GM18505 (cell line): ENCODE data around the gene CIZ1.

Experiments
- ATAC-seq: cut with Tn5 transposase; IDR thresholded peaks from one replicate; pipeline ENCODE4 v1.9.1; 2021; ENCODE audit not compliant: unreplicated experiment
- POLR2A ChIP-seq: IDR thresholded peaks from 4 replicates; pipeline ENCODE4 v1.6.1; 2011; ENCODE audit warnings: borderline replicate concordance; ENCODE audit not compliant: insufficient read depth, insufficient read length; ENCODE audit errors: extremely low read depth

CIZ1 gene

DNA sequence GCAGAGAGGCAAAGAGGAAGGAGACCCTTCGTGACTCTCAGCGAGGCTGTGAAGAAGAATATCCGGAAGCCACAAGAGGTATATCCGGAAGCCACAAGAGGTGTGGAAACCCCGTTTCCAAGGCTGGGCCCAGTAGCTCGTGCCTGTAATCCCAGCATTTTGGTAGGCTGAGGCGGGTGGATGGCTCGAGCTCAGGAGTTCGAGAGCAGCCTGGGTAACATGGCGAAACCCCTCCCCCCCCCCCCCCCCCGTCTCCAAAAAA is 31.9 kb downstream of the CIZ1 start:
- ATAC-seq: no peak
- TF ChIP-seq POLR2A: no peak

DNA sequence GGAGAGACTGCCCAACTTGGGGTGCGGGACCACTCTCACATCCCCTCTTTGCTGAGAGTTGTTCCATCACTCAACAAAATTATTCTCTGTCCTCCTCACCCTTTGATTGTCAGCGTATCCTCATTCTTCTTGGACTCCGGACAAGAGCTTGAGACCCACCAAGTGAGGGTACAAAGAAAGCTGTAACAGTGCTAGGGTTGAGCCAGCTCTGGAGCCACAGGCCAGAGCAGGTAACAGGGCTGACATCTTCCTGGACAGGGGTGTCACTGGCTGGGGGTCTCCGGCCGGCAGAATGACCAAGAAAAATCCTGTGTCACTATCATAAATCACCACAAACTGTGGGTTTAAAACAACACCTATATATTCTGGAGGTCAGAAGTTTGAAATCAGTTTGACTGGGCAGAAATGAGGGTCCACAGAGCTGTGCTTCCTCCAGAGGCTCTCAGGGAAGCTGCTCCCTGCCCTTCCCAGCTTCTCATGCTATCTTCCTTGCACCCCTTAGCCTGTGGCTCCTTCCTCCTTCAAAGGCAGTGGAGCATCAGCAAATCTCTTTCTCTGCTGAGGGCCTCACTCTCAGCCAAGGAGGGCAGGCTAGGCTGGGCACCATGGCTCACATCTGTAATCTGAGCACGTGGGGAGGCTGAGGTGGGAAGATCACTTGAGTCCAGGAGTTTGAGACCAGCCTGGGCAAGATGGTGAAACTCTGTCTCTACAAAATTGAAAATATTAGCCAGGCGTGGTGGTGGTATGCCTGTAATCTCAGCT is 35.5 kb downstream of the CIZ1 start:
- no peak for ATAC-seq
- no peak for TF ChIP-seq POLR2A

DNA sequence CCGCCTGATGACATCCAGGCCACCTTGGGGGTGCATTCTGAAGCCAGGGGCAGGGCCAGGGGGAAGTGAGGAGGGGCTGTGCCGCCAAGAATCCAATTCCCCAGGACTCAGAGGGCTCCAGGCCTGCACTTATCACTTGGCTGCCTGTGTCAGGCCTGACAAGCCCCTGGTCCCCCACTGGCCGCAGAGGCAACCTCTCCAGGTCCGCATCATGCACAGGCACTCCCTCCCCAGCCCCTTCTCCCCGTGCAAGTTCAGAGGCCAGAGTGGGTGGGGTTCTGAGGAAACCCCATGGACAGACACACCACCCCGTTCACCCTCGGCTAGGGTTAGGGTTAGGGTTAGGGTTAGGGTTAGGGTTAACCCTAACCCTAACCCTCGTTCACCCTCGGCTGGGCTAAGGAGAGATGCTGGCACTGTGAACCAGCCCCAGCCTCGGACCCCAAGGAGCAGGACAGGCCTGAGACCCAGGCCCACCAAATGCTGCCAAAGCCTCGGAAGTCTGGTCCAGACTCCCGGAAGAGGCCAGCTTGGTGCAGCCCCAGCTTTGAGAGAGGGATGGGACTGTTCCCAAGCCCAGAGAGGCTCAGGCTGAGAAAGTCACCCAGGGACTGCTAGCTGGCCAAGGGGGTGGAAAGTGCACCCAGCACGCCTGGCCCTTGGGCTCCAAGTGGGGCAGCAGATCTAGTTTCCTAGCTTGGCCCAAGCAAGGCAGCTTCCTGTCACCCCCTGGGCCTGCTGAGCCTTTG is 37.3 kb downstream of the CIZ1 start:
- ATAC-seq: no peak

DNA sequence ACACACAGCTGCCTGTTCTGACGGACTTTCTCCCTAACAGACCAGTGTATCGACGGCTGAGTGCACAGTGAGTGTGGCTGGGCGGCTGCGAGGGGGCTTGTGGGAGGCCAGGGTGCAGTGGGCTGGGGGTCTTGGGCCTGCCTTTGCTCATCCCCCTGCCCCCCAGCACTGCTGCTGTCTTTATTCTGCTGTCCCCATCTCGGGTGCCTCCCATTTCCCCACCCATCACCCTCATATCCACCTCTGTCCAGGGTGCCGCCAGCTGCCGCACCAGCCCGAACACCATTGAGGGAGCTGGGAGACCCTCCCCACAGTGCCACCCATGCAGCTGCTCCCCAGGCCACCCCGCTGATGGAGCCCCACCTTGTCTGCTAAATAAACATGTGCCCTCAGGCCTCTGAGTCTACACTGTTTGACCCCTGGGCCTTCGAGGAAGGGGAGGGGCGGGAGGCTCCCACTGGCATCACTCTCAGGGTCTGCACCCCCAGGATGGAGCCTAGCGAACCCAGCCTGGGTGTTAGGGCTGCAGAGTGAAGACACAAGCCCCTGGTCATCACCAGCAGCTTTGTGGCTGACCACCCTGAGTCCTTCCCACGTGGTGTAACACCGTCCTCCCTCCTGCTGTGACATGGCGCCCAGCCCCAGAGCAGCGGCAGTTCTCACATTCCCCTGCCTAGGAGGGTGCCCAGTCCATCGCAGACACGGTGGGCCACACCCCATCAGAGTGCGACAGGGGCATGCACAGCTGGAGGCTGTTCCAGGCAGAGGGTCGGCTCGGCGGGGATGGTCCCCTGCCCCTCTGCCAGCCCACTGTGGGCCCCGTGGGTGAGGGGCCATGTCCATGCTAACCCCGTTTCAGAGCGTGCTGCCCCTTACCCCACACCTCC is 38.1 kb downstream of the CIZ1 start:
- no peak for ATAC-seq
- no peak for TF ChIP-seq POLR2A

More for the DNA sequence above, 37.3 kb downstream of the CIZ1 start:
- no peak for TF ChIP-seq POLR2A

DNA sequence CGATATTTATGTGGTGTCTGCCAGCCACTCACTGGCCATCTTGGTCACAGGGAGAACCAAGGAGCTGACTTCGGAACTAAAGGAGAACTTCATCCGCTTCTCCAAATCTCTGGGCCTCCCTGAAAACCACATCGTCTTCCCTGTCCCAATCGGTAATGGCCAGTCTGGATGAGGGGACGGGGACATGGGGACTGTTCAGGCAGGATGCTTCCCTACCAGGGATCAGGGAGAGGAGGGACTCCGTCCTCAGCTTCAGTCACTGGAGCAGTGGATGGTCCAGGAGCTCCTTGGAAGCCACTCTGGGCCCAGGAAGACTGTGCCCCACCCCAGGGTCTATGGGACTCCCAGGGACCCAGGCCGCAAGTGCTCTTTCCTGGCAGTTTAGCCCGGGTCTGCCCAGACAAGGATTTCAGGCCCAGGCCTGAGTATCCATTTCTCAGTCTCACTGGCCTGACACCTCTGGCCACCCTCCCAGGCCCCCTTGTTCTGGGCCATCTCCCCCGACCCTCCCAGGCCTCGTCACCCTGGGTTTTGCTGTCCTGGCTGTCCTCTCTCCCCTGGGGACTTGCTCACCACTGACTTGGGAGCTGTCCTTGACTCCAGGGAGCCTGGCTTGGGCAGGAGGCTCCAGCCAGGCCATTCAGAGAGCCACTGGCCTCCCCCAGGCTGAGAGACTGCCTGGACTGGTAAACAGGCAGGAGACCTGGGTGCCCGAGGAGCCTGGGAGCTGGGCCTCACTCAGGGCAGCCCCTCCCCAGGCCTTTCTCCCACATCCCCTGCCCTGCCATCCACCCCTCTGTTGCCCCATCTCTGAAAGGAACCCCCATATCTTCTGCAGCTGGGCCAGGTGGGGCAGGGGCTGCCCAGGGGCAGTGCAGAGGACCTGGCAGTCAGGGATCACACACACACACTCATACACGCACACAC is 39.0 kb downstream of the CIZ1 start:
- TF ChIP-seq POLR2A: no peak
- ATAC-seq: no peak

DNA sequence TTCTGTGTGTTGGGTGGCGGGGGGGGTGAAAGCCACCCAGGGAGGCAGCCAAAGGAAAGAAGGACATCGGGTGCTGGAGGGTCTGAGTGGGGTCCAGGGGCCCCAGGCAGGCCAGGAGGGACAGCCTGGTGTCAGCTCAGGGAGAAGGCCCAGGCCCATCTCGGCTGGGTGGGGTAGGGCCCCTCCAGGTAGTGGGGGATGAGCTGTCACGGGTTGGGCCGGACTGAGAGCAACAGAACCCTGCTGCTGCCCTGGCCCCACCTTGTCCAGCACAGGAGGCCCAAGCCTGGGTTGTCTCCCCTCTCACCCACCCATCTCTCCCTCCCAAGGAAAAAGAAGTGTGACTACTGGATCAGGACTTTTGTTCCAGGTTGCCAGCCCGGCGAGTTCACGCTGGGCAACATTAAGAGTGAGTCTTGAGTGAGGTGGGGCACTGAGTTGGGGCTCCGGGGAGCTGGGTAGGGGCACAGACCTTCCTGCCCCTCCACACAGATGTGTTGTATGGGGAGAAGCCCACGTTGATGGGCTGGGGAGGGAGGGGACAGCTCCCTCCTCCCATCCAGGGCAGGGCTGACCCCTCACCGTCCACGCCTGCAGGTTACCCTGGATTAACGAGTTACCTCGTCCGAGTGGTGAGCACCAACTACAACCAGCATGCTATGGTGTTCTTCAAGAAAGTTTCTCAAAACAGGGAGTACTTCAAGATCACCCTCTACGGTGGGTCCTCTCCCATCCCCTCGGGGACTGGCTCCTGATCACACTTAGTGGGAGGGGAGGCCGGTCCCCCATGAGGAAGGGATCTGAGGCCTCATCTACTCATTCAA is 39.9 kb downstream of the CIZ1 start:
- TF ChIP-seq POLR2A: no peak
- ATAC-seq: no peak

DNA sequence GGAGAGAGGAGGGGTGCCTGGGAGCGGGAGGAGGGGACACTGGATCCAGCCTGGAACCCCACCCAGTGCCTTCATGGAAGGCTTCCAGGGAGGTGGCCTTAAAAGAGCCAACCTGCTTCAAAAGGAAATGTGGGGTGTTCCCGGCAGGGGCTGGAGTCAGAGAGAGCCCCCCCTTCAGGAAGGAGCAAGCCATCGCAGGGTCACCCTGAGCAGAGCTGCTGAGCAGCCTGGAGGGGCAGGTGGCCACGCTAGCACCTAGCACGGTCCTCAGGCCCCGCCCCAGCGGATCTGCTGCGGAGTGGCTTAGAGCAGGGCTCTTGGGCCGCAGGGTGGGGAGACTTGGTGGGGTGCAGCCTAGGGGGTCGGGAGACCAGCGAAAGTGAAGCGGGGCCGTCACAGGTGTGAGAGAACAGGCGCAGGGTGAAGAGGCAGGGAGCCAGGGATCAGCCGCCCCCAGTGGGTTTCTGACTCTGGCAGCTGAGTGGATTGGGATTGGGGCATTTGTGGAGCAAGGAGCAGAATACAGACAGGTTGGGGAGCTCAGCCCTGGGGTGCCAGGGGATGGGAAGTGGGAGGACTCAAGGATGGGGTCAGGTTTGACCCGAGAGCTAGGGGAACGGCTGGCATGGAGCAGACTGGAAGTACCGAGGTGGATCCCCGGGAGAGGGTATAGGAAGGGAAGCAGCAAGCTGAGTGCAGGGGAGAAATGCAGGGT is 40.6 kb downstream of the CIZ1 start:
- ATAC-seq: no peak
- no peak for TF ChIP-seq POLR2A

DNA sequence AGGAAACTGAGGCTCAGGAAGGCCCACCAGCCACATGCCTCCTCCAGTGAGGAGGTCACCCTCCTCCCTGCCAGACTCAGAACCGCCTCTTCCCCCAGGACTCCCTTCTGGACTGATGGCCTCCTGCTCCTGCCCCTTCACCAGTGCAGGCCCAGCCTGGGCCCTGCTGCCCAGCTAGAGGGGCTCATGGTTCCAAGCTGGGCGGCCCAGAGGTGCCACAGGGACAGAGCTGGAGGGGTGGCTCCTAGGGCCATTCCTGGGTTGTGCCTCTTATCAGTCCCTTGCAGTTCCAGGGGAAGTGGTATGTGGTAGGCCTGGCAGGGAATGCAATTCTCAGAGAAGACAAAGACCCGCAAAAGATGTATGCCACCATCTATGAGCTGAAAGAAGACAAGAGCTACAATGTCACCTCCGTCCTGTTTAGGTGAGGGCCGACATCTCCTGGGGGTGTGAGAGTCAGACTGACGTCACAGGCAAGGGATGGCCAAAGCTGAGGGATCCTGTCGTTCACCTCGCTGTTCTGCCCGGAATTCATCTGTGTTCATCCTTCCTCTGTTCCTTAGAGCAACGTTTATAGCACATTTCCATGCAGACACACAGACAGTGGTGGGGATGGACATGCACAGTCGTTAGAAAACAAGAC is 41.3 kb downstream of the CIZ1 start:
- no peak for TF ChIP-seq POLR2A
- ATAC-seq: no peak

DNA sequence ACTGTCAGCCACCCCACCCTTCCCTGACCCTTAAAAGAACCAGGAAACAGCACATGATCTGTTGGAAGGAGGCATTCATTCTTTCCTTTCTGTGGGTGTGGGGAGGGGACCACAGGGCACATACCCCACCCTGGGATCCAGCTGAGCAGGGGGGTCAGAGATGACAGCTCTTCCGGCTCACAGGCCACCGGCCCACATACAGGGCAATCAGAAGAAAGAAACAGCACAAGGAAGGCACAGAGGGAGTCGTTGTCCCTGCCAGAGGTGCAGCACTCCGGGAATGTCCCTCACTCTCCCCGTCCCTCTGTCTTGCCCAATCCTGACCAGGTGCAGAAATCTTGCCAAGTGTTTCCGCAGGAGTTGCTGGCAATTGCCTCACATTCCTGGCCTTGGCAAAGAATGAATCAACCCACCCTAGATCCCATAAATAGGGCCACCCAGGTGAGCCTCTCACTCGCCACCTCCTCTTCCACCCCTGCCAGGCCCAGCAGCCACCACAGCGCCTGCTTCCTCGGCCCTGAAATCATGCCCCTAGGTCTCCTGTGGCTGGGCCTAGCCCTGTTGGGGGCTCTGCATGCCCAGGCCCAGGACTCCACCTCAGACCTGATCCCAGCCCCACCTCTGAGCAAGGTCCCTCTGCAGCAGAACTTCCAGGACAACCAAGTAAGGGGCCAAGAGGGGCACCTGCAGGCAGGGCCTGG is 42.2 kb downstream of the CIZ1 start, which contains the start of gene LCN2:
Gene LCN2 (plus strand): TSS at position 453 of the 701 bp plus-strand sequence. CDS start 73 bp downstream, at position 526.
- no peak for ATAC-seq
- TF ChIP-seq POLR2A: no peak

DNA sequence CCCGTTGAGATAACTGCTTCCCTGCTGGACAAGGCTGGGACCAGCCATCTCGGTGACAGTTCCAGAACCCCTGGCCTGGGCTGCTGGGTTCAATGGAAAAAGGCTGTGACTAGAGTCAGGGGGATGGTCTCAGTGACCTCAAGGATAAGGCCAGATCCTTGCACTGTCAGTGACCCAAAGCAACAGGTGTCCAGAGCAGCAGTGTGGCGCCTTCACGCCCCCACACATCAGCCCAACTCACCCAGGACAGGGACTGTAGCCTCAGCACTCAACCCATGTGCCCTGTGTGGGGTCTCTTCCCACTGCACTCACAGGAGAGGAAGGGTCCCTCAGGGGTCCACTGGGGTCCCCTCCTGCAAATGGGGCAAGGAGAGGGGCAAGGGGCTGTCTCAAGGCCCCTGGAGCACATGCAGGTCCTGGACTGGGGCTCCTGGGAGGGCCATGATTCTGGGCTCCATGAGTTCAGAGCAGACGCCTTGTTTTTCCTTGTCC is 42.8 kb downstream of the CIZ1 start:
- no peak for TF ChIP-seq POLR2A
- no peak for ATAC-seq
